ENCODE results near the gene NDFIP1. TPM values are rescaled to one million over a fixed set of nuclear protein-coding genes. Genes with fewer than 3 reads are reported as not detected.

The NDFIP1 gene
- total and polyA plus RNA-seq, 2 of the 13 experiments (the other 11 are each of a cell fraction or from before 2014, with no cell fraction given), result 12.4 to 15.7 TPM

DNA sequence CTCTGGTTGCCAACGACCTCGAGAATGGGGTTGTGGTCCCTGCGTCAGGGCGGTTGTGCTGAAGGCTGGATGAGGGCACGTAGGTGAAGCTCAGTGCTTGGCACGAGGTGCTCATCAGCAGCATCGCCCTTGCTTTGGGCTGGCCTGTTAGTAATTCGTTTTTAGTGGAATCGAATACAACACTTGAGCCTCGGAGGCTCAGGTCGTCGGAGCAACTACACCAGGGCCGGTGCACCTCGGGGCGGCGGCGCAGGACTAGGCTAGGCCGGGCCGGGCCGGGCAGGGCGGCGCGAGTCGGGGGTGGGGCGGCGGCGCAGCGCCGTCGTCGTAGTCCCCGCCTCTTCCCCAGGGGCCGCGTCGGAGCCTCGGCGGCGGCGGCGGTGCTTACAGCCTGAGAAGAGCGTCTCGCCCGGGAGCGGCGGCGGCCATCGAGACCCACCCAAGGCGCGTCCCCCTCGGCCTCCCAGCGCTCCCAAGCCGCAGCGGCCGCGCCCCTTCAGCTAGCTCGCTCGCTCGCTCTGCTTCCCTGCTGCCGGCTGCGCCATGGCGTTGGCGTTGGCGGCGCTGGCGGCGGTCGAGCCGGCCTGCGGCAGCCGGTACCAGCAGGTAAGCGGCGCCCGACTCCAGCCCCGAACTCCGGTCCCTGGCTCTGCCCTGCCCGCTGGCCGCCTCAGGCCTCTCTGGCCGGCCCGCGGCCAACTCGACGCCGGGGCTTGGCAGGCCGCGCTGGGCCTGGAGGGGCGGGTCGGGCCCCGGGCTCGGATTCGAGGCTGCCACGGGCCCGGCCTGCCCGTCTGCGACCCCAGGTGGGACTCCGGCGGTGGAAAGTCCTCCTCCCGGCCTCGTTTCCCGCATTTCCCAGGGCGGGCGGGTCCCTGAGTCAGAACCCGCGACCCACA, at the start of gene NDFIP1 (continued):
- peak; percentile 78 for TF ChIP-seq ZNF563 (CRISPR knock-in tag; IDR thresholded peaks at IDR 0.05)
- TF ChIP-seq CENPBD1 (CRISPR knock-in tag; IDR thresholded peaks at IDR 0.05; ENCODE audit: borderline replicate concordance, low read depth), result no peak
- TF ChIP-seq PITX1 (CRISPR knock-in tag; IDR thresholded peaks at IDR 0.05), result no peak
- TF ChIP-seq SALL1 (CRISPR knock-in tag; IDR thresholded peaks at IDR 0.05), result peak; percentile 71
- peak; percentile 75; the same call in 1 of the 2 replicates for TF ChIP-seq KAT7 (CRISPR knock-in tag; IDR thresholded peaks at IDR 0.05; ENCODE audit: borderline replicate concordance)
- no peak for TF ChIP-seq TBP (CRISPR knock-in tag; IDR thresholded peaks at IDR 0.05)
- TF ChIP-seq, protein P1, sequence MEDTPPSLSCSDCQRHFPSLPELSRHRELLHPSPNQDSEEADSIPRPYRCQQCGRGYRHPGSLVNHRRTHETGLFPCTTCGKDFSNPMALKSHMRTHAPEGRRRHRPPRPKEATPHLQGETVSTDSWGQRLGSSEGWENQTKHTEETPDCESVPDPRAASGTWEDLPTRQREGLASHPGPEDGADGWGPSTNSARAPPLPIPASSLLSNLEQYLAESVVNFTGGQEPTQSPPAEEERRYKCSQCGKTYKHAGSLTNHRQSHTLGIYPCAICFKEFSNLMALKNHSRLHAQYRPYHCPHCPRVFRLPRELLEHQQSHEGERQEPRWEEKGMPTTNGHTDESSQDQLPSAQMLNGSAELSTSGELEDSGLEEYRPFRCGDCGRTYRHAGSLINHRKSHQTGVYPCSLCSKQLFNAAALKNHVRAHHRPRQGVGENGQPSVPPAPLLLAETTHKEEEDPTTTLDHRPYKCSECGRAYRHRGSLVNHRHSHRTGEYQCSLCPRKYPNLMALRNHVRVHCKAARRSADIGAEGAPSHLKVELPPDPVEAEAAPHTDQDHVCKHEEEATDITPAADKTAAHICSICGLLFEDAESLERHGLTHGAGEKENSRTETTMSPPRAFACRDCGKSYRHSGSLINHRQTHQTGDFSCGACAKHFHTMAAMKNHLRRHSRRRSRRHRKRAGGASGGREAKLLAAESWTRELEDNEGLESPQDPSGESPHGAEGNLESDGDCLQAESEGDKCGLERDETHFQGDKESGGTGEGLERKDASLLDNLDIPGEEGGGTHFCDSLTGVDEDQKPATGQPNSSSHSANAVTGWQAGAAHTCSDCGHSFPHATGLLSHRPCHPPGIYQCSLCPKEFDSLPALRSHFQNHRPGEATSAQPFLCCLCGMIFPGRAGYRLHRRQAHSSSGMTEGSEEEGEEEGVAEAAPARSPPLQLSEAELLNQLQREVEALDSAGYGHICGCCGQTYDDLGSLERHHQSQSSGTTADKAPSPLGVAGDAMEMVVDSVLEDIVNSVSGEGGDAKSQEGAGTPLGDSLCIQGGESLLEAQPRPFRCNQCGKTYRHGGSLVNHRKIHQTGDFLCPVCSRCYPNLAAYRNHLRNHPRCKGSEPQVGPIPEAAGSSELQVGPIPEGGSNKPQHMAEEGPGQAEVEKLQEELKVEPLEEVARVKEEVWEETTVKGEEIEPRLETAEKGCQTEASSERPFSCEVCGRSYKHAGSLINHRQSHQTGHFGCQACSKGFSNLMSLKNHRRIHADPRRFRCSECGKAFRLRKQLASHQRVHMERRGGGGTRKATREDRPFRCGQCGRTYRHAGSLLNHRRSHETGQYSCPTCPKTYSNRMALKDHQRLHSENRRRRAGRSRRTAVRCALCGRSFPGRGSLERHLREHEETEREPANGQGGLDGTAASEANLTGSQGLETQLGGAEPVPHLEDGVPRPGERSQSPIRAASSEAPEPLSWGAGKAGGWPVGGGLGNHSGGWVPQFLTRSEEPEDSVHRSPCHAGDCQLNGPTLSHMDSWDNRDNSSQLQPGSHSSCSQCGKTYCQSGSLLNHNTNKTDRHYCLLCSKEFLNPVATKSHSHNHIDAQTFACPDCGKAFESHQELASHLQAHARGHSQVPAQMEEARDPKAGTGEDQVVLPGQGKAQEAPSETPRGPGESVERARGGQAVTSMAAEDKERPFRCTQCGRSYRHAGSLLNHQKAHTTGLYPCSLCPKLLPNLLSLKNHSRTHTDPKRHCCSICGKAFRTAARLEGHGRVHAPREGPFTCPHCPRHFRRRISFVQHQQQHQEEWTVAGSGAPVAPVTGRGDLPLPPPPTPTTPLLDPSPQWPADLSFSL (CRISPR knock-in tag; IDR thresholded peaks at IDR 0.05), result no peak
- TF ChIP-seq ZNF558 (CRISPR knock-in tag; IDR thresholded peaks at IDR 0.05; ENCODE audit: borderline replicate concordance), result no peak; the same call in 1 of the 2 replicates
- TF ChIP-seq ZNF687 (CRISPR knock-in tag; IDR thresholded peaks at IDR 0.05), result peak; percentile 92
- TF ChIP-seq CREB1 (IDR thresholded peaks at IDR 0.05), result no peak; the same call in 1 of the 2 replicates
- no peak for TF ChIP-seq CREB1 (CRISPR knock-in tag; IDR thresholded peaks at IDR 0.05)
- TF ChIP-seq GATAD1 (CRISPR knock-in tag; IDR thresholded peaks at IDR 0.05), result peak; percentile 20; the same call in 1 of the 2 replicates
- peak; percentile 81 for TF ChIP-seq ZNF768 (CRISPR knock-in tag; IDR thresholded peaks at IDR 0.05)
- no peak for TF ChIP-seq RBM39 (IDR thresholded peaks at IDR 0.05; ENCODE audit: low read depth, low read length, poor library complexity, severe bottlenecking)
- TF ChIP-seq TAF15 (IDR thresholded peaks at IDR 0.05; ENCODE audit: low read depth, low read length, poor library complexity, severe bottlenecking), result no peak
- TF ChIP-seq ZNF703 (CRISPR knock-in tag; IDR thresholded peaks at IDR 0.05; ENCODE audit: borderline replicate concordance), result no peak
- no peak for TF ChIP-seq ZNF20 (CRISPR knock-in tag; IDR thresholded peaks at IDR 0.05)
